K562 (cell line): ENCODE results near the gene ARV1. TPM values are rescaled to one million over a fixed set of nuclear protein-coding genes. Genes with fewer than 3 reads are reported as not detected.

Experiments
- ELF2 ChIP-seq: fragments of 250-450 bp; sonication (Bioruptor Pico); IDR thresholded peaks from 2 replicates; pipeline ENCODE4 v1.5.0; 2021; ENCODE audit warnings: mild to moderate bottlenecking
- MYC ChIP-seq, 2 experiments: fragments of 250-450 bp in 1 of 2; sonication (Bioruptor Pico) in 1 of 2; IDR thresholded peaks; 2 replicates each; pipeline versions ENCODE4 v1.5.1 to v1.6.1; 2012 to 2021; ENCODE audit warnings: low read depth in 2 of 2, borderline replicate concordance in 1 of 2, improper control_type of control experiment in 1 of 2, low read length in 1 of 2, mild to moderate bottlenecking in 1 of 2, moderate library complexity in 1 of 2
- NRF1 ChIP-seq, 2 experiments: fragments of 450-650 bp; IDR thresholded peaks in 1 of 2; conservative IDR thresholded peaks in 1 of 2; 2 replicates each; pipeline ENCODE4 v1.6.1; 2014; ENCODE audit warnings: mild to moderate bottlenecking in 2 of 2
- OTX1 ChIP-seq: fragments of 450-650 bp; formaldehyde crosslinking; IDR thresholded peaks from 2 replicates; pipeline ENCODE4 v1.4.0; 2022; ENCODE audit warnings: mild to moderate bottlenecking
- PURB ChIP-seq: sonication (generic); formaldehyde crosslinking; IDR thresholded peaks from 2 replicates; pipeline ENCODE4 v1.9.0; 2021; ENCODE audit warnings: low read depth, mild to moderate bottlenecking, missing genetic modification reagents
- RBM39 ChIP-seq: fragments of 200-400 bp; formaldehyde crosslinking; optimal IDR thresholded peaks from 2 replicates; pipeline ENCODE3; 2018; ENCODE audit warnings: low read depth, low read length
- RFX1 ChIP-seq: fragments of 450-650 bp; IDR thresholded peaks from 2 replicates; pipeline ENCODE4 v1.6.1; 2016; ENCODE audit warnings: mild to moderate bottlenecking, moderate library complexity
- SMARCC2 ChIP-seq: fragments of 450-650 bp; IDR thresholded peaks from 2 replicates; pipeline ENCODE4 v1.6.1; 2017; ENCODE audit warnings: antibody characterized with exemption, moderate library complexity, mild to moderate bottlenecking, low read depth
- SRF ChIP-seq, 2 experiments: fragments of 250-450, 450-650 bp in 1 of 2; sonication (Bioruptor Pico) in 1 of 2; sonication (generic) in 1 of 2; formaldehyde crosslinking; IDR thresholded peaks; 2 replicates each; pipeline versions ENCODE4 v1.5.0 to v1.5.1; 2020 to 2022; ENCODE audit warnings: mild to moderate bottlenecking in 1 of 2, missing genetic modification reagents in 1 of 2
- TEAD4 ChIP-seq, 2 experiments: sonication (generic) in 1 of 2; formaldehyde crosslinking in 1 of 2; IDR thresholded peaks; 2 replicates each; pipeline versions ENCODE4 v1.6.1 to v1.8.0; 2012 to 2022; ENCODE audit warnings: borderline replicate concordance in 1 of 2, inconsistent platforms in 1 of 2, low read length in 1 of 2, mild to moderate bottlenecking in 1 of 2, missing genetic modification reagents in 1 of 2
- THRAP3 ChIP-seq: fragments of 450-650 bp; IDR thresholded peaks from 2 replicates; pipeline ENCODE4 v1.6.1; 2016; ENCODE audit warnings: mild to moderate bottlenecking, inconsistent platforms, borderline replicate concordance
- ZNF354B ChIP-seq: fragments of 250-450 bp; sonication (Bioruptor Pico); IDR thresholded peaks from 2 replicates; pipeline ENCODE4 v1.4.0; 2020
- ZNF75A ChIP-seq: fragments of 450-650 bp; formaldehyde crosslinking; IDR thresholded peaks from 2 replicates; pipeline ENCODE4 v1.4.0; 2020; ENCODE audit warnings: mild to moderate bottlenecking
- ZNF778 ChIP-seq: fragments of 450-650 bp; formaldehyde crosslinking; IDR thresholded peaks from 2 replicates; pipeline ENCODE4 v1.4.0; 2020; ENCODE audit warnings: mild to moderate bottlenecking, moderate library complexity
- polyA plus RNA-seq, 8 experiments: library from polyadenylated mRNA; depleted of rRNA in 4 of 8; stranded (reverse) in 5 of 8; unstranded in 3 of 8; fragments of >200 nt; fragmentation: Nextera tagmentation in 2 of 8; fragmentation: Illumina TruSeq in 1 of 8; extraction: Ambion mirVana in 2 of 8; extraction: Trizol in 1 of 8; gene quantifications; 2 replicates each; pipeline versions ENCODE4 v1.2.1 to v1.2.3, GENCODE V29; 2011 to 2014; ENCODE audit warnings: inconsistent platforms in 1 of 8, missing spikeins in 1 of 8
- total RNA-seq, 7 experiments: library from RNA; depleted of rRNA in 6 of 7; stranded (reverse); fragments of >200 nt in 6 of 7; fragmentation: Illumina TruSeq in 2 of 7; extraction: Trizol in 2 of 7; gene quantifications; 2 replicates each; pipeline versions ENCODE4 v1.2.1 to v1.2.3, GENCODE V29; 2011 to 2021; ENCODE audit warnings: low replicate concordance in 1 of 7
- TF ChIP-seq, protein P1 (sequence below): fragments of 450-650 bp; formaldehyde crosslinking; conservative IDR thresholded peaks from 2 replicates; pipeline ENCODE4 v1.4.0; 2022; ENCODE audit warnings: mild to moderate bottlenecking, missing genetic modification characterization
- TF ChIP-seq, protein P2 (sequence below), 2 experiments: fragments of 450-650 bp in 1 of 2; sonication (generic) in 1 of 2; formaldehyde crosslinking in 1 of 2; IDR thresholded peaks; 2 replicates each; pipeline versions ENCODE4 v1.7.1 to v1.9.0; 2016 to 2022; ENCODE audit warnings: inconsistent platforms in 1 of 2, mild to moderate bottlenecking in 1 of 2, missing genetic modification reagents in 1 of 2

Gene ARV1
- total and polyA plus RNA-seq, 9 of the 15 experiments (the other 6 are each of a cell fraction or from before 2014, with no cell fraction given) = 54.8 to 139 (median 74.0) TPM

DNA sequence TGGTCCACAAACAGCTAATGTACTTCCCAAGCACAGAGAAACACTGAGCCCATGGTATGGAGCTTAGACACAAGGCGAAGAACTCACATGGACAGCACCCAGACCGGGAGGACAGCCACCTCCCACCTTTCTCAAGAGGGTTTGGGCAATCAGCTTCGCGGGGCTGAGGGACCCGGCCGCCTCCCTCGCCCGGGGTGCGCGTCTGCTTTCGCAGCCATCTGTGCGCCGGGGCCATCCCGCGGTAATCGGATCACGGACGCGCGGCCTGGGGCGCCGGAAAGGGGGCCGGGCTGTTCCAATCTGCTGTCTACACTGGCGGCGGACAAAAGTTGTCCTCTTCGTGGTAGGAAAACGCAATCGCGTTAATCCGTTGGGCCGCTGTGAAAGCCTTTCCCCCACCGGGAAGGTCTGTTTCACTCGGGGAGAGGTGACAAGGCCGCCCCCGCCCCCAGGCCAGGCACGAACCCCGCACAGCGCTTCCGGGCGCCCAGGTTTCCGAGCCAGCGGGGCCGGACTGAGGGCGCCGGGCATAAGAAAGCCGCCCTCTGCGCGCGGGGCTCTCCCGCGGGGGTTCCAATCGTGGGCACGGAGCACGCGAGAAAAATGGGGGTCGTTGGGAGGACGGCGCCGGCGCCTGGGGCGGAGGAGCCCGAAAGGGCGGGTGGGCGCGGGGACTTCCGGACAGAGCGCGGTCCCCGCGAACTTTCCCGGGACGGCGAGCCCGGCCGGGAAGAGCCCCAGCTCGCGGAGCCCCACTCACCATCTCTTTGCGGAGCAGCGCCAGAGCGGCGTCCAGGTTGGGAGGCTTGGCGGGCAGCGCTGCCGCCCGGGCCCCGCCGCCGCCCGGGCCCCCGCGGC lies 60.5 kb downstream of the ARV1 start (continued):
- TF ChIP-seq THRAP3 = no peak
- no peak for TF ChIP-seq MYC (IDR thresholded peaks at IDR 0.05; ENCODE audit: low read depth, low read length)
- TF ChIP-seq MYC (CRISPR knock-in tag; IDR thresholded peaks at IDR 0.05; ENCODE audit: borderline replicate concordance, low read depth) = peak; percentile 29; the same call in 1 of the 2 replicates
- TF ChIP-seq ZNF354B = no peak
- TF ChIP-seq SMARCC2 = no peak
- no peak for TF ChIP-seq TEAD4 (IDR thresholded peaks at IDR 0.05; ENCODE audit: low read length)
- TF ChIP-seq TEAD4 (CRISPR knock-in tag; IDR thresholded peaks at IDR 0.05; ENCODE audit: borderline replicate concordance) = peak; percentile 37; the same call in 1 of the 2 replicates
- no peak for TF ChIP-seq OTX1 (CRISPR knock-in tag)
- TF ChIP-seq ZNF75A (CRISPR knock-in tag) = no peak
- TF ChIP-seq NRF1 (conservative IDR thresholded peaks at IDR 0.05 in 1 of 2, IDR thresholded peaks at IDR 0.05 in 1 of 2) = peak; percentile 50 to 63; a peak in 3 of 4 replicates
- TF ChIP-seq RFX1 = no peak
- TF ChIP-seq, protein P1, sequence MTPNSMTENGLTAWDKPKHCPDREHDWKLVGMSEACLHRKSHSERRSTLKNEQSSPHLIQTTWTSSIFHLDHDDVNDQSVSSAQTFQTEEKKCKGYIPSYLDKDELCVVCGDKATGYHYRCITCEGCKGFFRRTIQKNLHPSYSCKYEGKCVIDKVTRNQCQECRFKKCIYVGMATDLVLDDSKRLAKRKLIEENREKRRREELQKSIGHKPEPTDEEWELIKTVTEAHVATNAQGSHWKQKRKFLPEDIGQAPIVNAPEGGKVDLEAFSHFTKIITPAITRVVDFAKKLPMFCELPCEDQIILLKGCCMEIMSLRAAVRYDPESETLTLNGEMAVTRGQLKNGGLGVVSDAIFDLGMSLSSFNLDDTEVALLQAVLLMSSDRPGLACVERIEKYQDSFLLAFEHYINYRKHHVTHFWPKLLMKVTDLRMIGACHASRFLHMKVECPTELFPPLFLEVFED (CRISPR knock-in tag) = no peak
- 0 out of 4 replicates have a peak, but pooled peaks of 1 of the 2 experiments have one; percentile 28 for TF ChIP-seq SRF (CRISPR knock-in tag; IDR thresholded peaks at IDR 0.05)
- TF ChIP-seq, protein P2, sequence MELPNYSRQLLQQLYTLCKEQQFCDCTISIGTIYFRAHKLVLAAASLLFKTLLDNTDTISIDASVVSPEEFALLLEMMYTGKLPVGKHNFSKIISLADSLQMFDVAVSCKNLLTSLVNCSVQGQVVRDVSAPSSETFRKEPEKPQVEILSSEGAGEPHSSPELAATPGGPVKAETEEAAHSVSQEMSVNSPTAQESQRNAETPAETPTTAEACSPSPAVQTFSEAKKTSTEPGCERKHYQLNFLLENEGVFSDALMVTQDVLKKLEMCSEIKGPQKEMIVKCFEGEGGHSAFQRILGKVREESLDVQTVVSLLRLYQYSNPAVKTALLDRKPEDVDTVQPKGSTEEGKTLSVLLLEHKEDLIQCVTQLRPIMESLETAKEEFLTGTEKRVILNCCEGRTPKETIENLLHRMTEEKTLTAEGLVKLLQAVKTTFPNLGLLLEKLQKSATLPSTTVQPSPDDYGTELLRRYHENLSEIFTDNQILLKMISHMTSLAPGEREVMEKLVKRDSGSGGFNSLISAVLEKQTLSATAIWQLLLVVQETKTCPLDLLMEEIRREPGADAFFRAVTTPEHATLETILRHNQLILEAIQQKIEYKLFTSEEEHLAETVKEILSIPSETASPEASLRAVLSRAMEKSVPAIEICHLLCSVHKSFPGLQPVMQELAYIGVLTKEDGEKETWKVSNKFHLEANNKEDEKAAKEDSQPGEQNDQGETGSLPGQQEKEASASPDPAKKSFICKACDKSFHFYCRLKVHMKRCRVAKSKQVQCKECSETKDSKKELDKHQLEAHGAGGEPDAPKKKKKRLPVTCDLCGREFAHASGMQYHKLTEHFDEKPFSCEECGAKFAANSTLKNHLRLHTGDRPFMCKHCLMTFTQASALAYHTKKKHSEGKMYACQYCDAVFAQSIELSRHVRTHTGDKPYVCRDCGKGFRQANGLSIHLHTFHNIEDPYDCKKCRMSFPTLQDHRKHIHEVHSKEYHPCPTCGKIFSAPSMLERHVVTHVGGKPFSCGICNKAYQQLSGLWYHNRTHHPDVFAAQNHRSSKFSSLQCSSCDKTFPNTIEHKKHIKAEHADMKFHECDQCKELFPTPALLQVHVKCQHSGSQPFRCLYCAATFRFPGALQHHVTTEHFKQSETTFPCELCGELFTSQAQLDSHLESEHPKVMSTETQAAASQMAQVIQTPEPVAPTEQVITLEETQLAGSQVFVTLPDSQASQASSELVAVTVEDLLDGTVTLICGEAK (IDR thresholded peaks at IDR 0.05) = no peak; the same call in 1 of the 2 replicates
- TF ChIP-seq, protein P2 (CRISPR knock-in tag; IDR thresholded peaks at IDR 0.05) = no peak
- no peak for TF ChIP-seq RBM39
- no peak for TF ChIP-seq ZNF778 (CRISPR knock-in tag)
- peak; percentile 47; the same call in 1 of the 2 replicates for TF ChIP-seq ELF2
- no peak for TF ChIP-seq PURB (CRISPR knock-in tag)
